Large intestine (tissue), 3 donors: Measurements from ENCODE around the gene NR6A1. TPM values are rescaled to one million over a fixed set of nuclear protein-coding genes. Genes with fewer than 3 reads are reported as not detected.

Source experiments
- DNase-seq, 2 donors: peaks; one replicate each; pipeline versions ENCODE4 v3.0.0 to v3.0.0-alpha.2; 2013
- H3K27ac ChIP-seq: one replicate; pipeline ENCODE4 v1.5.1; 2013; ENCODE audit warnings: low read length
- H3K27me3 ChIP-seq: 2 replicates; pipeline ENCODE4 v1.6.1; 2013; ENCODE audit warnings: low read length; ENCODE audit not compliant: control insufficient read depth, insufficient read depth
- H3K36me3 ChIP-seq: 2 replicates; pipeline ENCODE4 v1.6.1; 2013; ENCODE audit warnings: low read length; ENCODE audit not compliant: control insufficient read depth, insufficient read depth
- H3K4me1 ChIP-seq: one replicate; pipeline ENCODE4 v1.6.1; 2013; ENCODE audit warnings: low read length; ENCODE audit not compliant: control insufficient read depth, insufficient read depth
- H3K4me3 ChIP-seq: one replicate; pipeline ENCODE4 v1.5.1; 2013; ENCODE audit warnings: low read length
- H3K9me3 ChIP-seq: one replicate; pipeline ENCODE4 v1.6.1; 2013; ENCODE audit warnings: mild to moderate bottlenecking, low read depth, low read length, moderate library complexity; ENCODE audit not compliant: control insufficient read depth
- WGBS: methylation state at CpG from one replicate; pipeline ENCODE4 v1.1.5; 2013; ENCODE audit warnings: low lambda C conversion rate; ENCODE audit not compliant: insufficient coverage; 5-methylcytosine and 5-hydroxymethylcytosine counted together
- polyA plus RNA-seq: library from polyadenylated mRNA; unstranded; fragments of 120-200 nt; gene quantifications from one replicate; pipeline ENCODE4 v1.2.1, GENCODE V29; 2013

Gene NR6A1
- polyA plus RNA-seq, 1 donor, result 5.0 TPM

GRCh38 chr9:124531115-124531514, 240.0 kb downstream of the NR6A1 start:
- Histone ChIP-seq H3K27me3 (no peaks in the 10 kb centered on the region), H3K27ac (no peak overlapping the region), H3K4me1 (no peaks in the 10 kb centered on the region), H3K9me3 (no peaks in the 10 kb centered on the region), H3K4me3 (no peak overlapping the region), H3K36me3 (peaks cover 25% of the 10 kb centered on the region)
- WGBS, result no CpG with 5 or more reads among the region's 2 CpGs
- DNase-seq, result no peak

- H3K4me1 ChIP-seq, result no peaks in the 10 kb centered on the region
- no CpG with 5 or more reads among the region's 4 CpGs for WGBS
- peaks cover 24% of the 10 kb centered on the region for H3K36me3 ChIP-seq
- no peaks in the 10 kb centered on the region for H3K9me3 ChIP-seq
- H3K4me3 ChIP-seq, result no peak overlapping the region
- DNase-seq, result no peak
- no peak overlapping the region for H3K27ac ChIP-seq
- no peaks in the 10 kb centered on the region for H3K27me3 ChIP-seq
These were observed 240.9 kb downstream of the NR6A1 start for GRCh38 chr9:124530246-124530645.

- H3K4me3 ChIP-seq, result no peak overlapping the region
These were observed 243.3 kb downstream of the NR6A1 start for GRCh38 chr9:124527781-124528180.

DNA sequence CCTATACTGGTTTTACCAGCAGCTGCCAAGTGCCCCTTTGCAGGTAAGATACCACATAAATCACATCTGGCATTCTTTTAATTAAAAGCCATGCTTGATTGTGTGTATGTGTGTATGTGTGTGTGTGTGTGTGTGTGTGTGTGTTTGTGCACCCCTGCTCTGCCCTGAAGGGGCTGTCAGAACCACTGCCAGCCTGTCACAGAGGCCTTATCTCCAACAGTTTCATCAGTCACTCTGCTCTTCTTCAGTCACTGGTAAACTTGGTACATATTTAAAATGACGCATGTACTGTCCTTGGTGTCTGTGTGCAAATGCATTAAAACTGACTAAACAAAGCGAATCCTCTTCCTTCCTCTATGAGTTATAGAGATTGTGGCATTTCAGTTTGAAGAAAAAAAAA, 244.9 kb downstream of the NR6A1 start:
- Histone ChIP-seq H3K4me1 (no peaks in the 10 kb centered on the region), H3K9me3 (no peaks in the 10 kb centered on the region), H3K27ac (no peak overlapping the region), H3K36me3 (peaks cover 18% of the 10 kb centered on the region), H3K4me3 (no peak overlapping the region), H3K27me3 (no peaks in the 10 kb centered on the region)
- no peak for DNase-seq
- no CpG with 5 or more reads among the region's 2 CpGs for WGBS

More at GRCh38 chr9:124527781-124528180, 243.3 kb downstream of the NR6A1 start:
- no peak for DNase-seq
- Histone ChIP-seq H3K27ac (no peak overlapping the region), H3K36me3 (peaks cover 22% of the 10 kb centered on the region), H3K27me3 (no peaks in the 10 kb centered on the region), H3K9me3 (no peaks in the 10 kb centered on the region), H3K4me1 (no peaks in the 10 kb centered on the region)
- 100% methylated on average over 1 of the region's 3 CpGs for WGBS

- H3K36me3 ChIP-seq, result peaks cover 20% of the 10 kb centered on the region
- no peaks in the 10 kb centered on the region for H3K9me3 ChIP-seq
- 86% methylated on average over 1 of the region's 7 CpGs for WGBS
- DNase-seq, result no peak
- no peak overlapping the region for H3K27ac ChIP-seq
- H3K27me3 ChIP-seq, result no peaks in the 10 kb centered on the region
- H3K4me1 ChIP-seq, result no peaks in the 10 kb centered on the region
- no peak overlapping the region for H3K4me3 ChIP-seq
These were observed 248.7 kb downstream of the NR6A1 start for GRCh38 chr9:124522121-124523098.

GRCh38 chr9:124521142-124521541, 250.0 kb downstream of the NR6A1 start:
- WGBS, result no CpG with 5 or more reads among the region's 3 CpGs
- no peaks in the 10 kb centered on the region for H3K9me3 ChIP-seq

GRCh38 chr9:124520206-124520596, 250.9 kb downstream of the NR6A1 start:
- no peaks in the 10 kb centered on the region for H3K27me3 ChIP-seq
- no peak overlapping the region for H3K4me3 ChIP-seq
- H3K36me3 ChIP-seq, result peaks cover 8% of the 10 kb centered on the region
- H3K27ac ChIP-seq, result peak overlapping the region; percentile 1
- no peaks in the 10 kb centered on the region for H3K4me1 ChIP-seq
- H3K9me3 ChIP-seq, result no peaks in the 10 kb centered on the region
- 11% methylated on average over 1 of the region's 7 CpGs for WGBS
- peak; percentile 35 to 65 for DNase-seq

More at GRCh38 chr9:124521142-124521541, 250.0 kb downstream of the NR6A1 start:
- no peaks in the 10 kb centered on the region for H3K27me3 ChIP-seq
- H3K4me3 ChIP-seq, result no peak overlapping the region
- H3K36me3 ChIP-seq, result peaks cover 14% of the 10 kb centered on the region
- H3K4me1 ChIP-seq, result no peaks in the 10 kb centered on the region
- DNase-seq, result no peak
- H3K27ac ChIP-seq, result no peak overlapping the region

- no CpG with 5 or more reads among the region's 7 CpGs for whole genome bisulfite sequencing
- H3K9me3 ChIP-seq, result no peaks in the 10 kb centered on the region
- H3K27ac ChIP-seq, result no peak overlapping the region
- DNase-seq, result no peak
- peaks cover 3% of the 10 kb centered on the region for H3K27me3 ChIP-seq
- no peak overlapping the region for H3K4me3 ChIP-seq
- H3K4me1 ChIP-seq, result no peaks in the 10 kb centered on the region
- peaks cover 5% of the 10 kb centered on the region for H3K36me3 ChIP-seq
These were observed 253.0 kb downstream of the NR6A1 start for GRCh38 chr9:124518116-124518515.

GRCh38 chr9:124517600-124517999, 253.5 kb downstream of the NR6A1 start:
- Histone ChIP-seq H3K27ac (no peak overlapping the region), H3K4me1 (peaks cover 3% of the 10 kb centered on the region), H3K36me3 (peaks cover 5% of the 10 kb centered on the region), H3K27me3 (peaks cover 6% of the 10 kb centered on the region), H3K4me3 (no peak overlapping the region), H3K9me3 (no peaks in the 10 kb centered on the region)
- WGBS, result 71% methylated on average over 2 of the region's 5 CpGs
- no peak for DNase-seq

GRCh38 chr9:124514874-124515273, 256.2 kb downstream of the NR6A1 start:
- DNase-seq, result no peak
- Histone ChIP-seq H3K36me3 (peaks cover 2% of the 10 kb centered on the region), H3K9me3 (no peaks in the 10 kb centered on the region), H3K4me1 (peaks cover 9% of the 10 kb centered on the region), H3K4me3 (no peak overlapping the region), H3K27me3 (peaks cover 16% of the 10 kb centered on the region), H3K27ac (no peak overlapping the region)
- no CpG with 5 or more reads among the region's 5 CpGs for WGBS
